K562 (cell line): Measurements from ENCODE around the gene CASD1. TPM values are rescaled to one million over a fixed set of nuclear protein-coding genes. Genes with fewer than 3 reads are reported as not detected.

Experiments
- ATAC-seq: fragments of 200-7000 bp; cut with Tn5 transposase; 3 replicates; pipeline ENCODE4 v1.9.1; 2020; ENCODE audit warnings: moderate library complexity
- BruUV-seq: library from RNA; stranded (reverse); fragments of 400-500 nt; replicated peaks from 2 replicates; lab custom pipeline; 2021; lab: Mats Ljungman, UMichigan
- CTCF ChIA-PET: fragments of 300-600 bp; formaldehyde crosslinking; extraction: SDS; loops from one replicate; lab custom pipeline; 2021; ENCODE audit warnings: low intra/inter-chr PET ratio; lab: Yijun Ruan, JAX
- POLR2A ChIA-PET: fragments of 300-600, 350-650 bp; sonication (Branson Sonifier 250); formaldehyde crosslinking; extraction: SDS; loops from one replicate; lab custom pipeline; 2021; ENCODE audit warnings: antibody characterized with exemption, inconsistent platforms; lab: Yijun Ruan, JAX
- DNase-seq, 4 experiments: peaks; one replicate each; pipeline versions ENCODE4 v3.0.0 to v3.0.0-alpha.2; 2011 to 2018; ENCODE audit warnings: low spot score in 3 of 4, mixed read lengths in 3 of 4; ENCODE audit errors: extremely low read depth in 1 of 4
- FAIRE-seq: peaks from 2 replicates; lab custom pipeline; 2011; peaks lifted over from hg19 to GRCh38; lab: Jason Lieb, UNC
- H2AFZ ChIP-seq: 2 replicates; pipeline ENCODE4 v1.6.0; 2011; ENCODE audit warnings: low read depth, low read length, control low read depth, inconsistent platforms
- H3K27ac ChIP-seq: fragments of 200-600 bp; 3 replicates; pipeline ENCODE4 v1.8.0; 2011; ENCODE audit warnings: low read depth, mild to moderate bottlenecking, control low read depth, inconsistent platforms, low read length, moderate library complexity, mixed read lengths; ENCODE audit errors: extremely low read depth
- H3K27me3 ChIP-seq, 2 experiments: fragments of 300-600 bp in 1 of 2; 2 replicates in 1 of 2; 3 replicates in 1 of 2; pipeline versions ENCODE4 v1.6.0 to v1.8.0; 2011; ENCODE audit warnings: inconsistent platforms in 2 of 2, low read length in 2 of 2, mild to moderate bottlenecking in 1 of 2, mixed read lengths in 1 of 2, moderate library complexity in 1 of 2; ENCODE audit not compliant: control insufficient read depth in 2 of 2, insufficient read depth in 2 of 2
- H3K36me3 ChIP-seq: fragments of 300-600 bp; 3 replicates; pipeline ENCODE4 v1.8.0; 2011; ENCODE audit warnings: mild to moderate bottlenecking, low read length, inconsistent platforms; ENCODE audit not compliant: control insufficient read depth, insufficient read depth
- H3K4me1 ChIP-seq, 2 experiments: fragments of 200-600 bp in 1 of 2; replicated peaks in 1 of 2; 2 replicates in 1 of 2; 3 replicates in 1 of 2; pipeline versions ENCODE4 v1.5.1 to v1.8.0; 2011; ENCODE audit warnings: inconsistent platforms in 2 of 2, low read length in 2 of 2, mild to moderate bottlenecking in 1 of 2, mixed read lengths in 1 of 2, moderate library complexity in 1 of 2; ENCODE audit not compliant: control insufficient read depth in 2 of 2, insufficient read depth in 2 of 2
- H3K4me2 ChIP-seq: 2 replicates; pipeline ENCODE4 v1.6.1; 2011; ENCODE audit warnings: low read length, control low read depth, inconsistent platforms, mixed read lengths; ENCODE audit not compliant: insufficient read depth
- H3K4me3 ChIP-seq: fragments of 200-600 bp; sonication (generic), shearing (Covaris generic); 2 replicates; pipeline ENCODE4 v1.5.1; 2016; ENCODE audit warnings: control low read depth, inconsistent platforms
- H3K79me2 ChIP-seq: fragments of 200-600 bp; 3 replicates; pipeline ENCODE4 v1.8.0; 2011; ENCODE audit warnings: low read length, inconsistent platforms; ENCODE audit not compliant: control insufficient read depth, insufficient read depth
- H3K9ac ChIP-seq, 2 experiments: 2 replicates each; pipeline versions ENCODE4 v1.6.0 to v1.6.1; 2011; ENCODE audit warnings: low read depth in 2 of 2, low read length in 2 of 2, control low read depth in 1 of 2, inconsistent platforms in 1 of 2, mild to moderate bottlenecking in 1 of 2, mixed read lengths in 1 of 2; ENCODE audit not compliant: insufficient read depth in 1 of 2
- H3K9me1 ChIP-seq: one replicate; pipeline ENCODE4 v1.6.0; 2011; ENCODE audit warnings: inconsistent platforms, mild to moderate bottlenecking, low read length, moderate library complexity; ENCODE audit not compliant: control insufficient read depth, insufficient read depth
- H3K9me3 ChIP-seq: replicated peaks from 2 replicates; pipeline ENCODE4 v1.5.1; 2011; ENCODE audit warnings: low read depth, low read length, inconsistent platforms; ENCODE audit not compliant: control insufficient read depth, insufficient read depth
- H4K20me1 ChIP-seq: replicated peaks from 2 replicates; pipeline ENCODE4 v1.6.1; 2011; ENCODE audit warnings: low read length, inconsistent platforms, mixed read lengths; ENCODE audit not compliant: control insufficient read depth, insufficient read depth
- CBFA2T3 ChIP-seq: fragments of 450-650 bp; IDR thresholded peaks from 2 replicates; pipeline ENCODE4 v1.6.1; 2017
- CC2D1A ChIP-seq: fragments of 450-650 bp; IDR thresholded peaks from 2 replicates; pipeline ENCODE4 v1.6.1; 2017; ENCODE audit warnings: mild to moderate bottlenecking
- DACH1 ChIP-seq: fragments of 450-650 bp; IDR thresholded peaks from 2 replicates; pipeline ENCODE4 v1.6.1; 2018; ENCODE audit not compliant: partially characterized antibody
- DNMT1 ChIP-seq: fragments of 450-650 bp; IDR thresholded peaks from 2 replicates; pipeline ENCODE4 v1.6.1; 2016; ENCODE audit warnings: antibody characterized with exemption, mild to moderate bottlenecking
- E2F5 ChIP-seq: sonication (generic); formaldehyde crosslinking; IDR thresholded peaks from 2 replicates; pipeline ENCODE4 v1.8.0; 2022; ENCODE audit warnings: mild to moderate bottlenecking, missing genetic modification reagents
- HES1 ChIP-seq: fragments of 450-650 bp; IDR thresholded peaks from 2 replicates; pipeline ENCODE4 v1.6.1; 2016; ENCODE audit warnings: low read depth, mild to moderate bottlenecking, moderate library complexity
- HOXB6 ChIP-seq: fragments of 250-450 bp; sonication (Bioruptor Pico); IDR thresholded peaks from 2 replicates; pipeline ENCODE4 v1.5.1; 2022; ENCODE audit warnings: mild to moderate bottlenecking, borderline replicate concordance
- NBN ChIP-seq: fragments of 450-650 bp; IDR thresholded peaks from 2 replicates; pipeline ENCODE4 v1.6.1; 2016; ENCODE audit warnings: low read depth, mild to moderate bottlenecking
- NFIC ChIP-seq: fragments of 450-650 bp; IDR thresholded peaks from 2 replicates; pipeline ENCODE4 v1.6.1; 2017; ENCODE audit warnings: mild to moderate bottlenecking, inconsistent platforms
- PATZ1 ChIP-seq: fragments of 250-450 bp; sonication (Bioruptor Pico); IDR thresholded peaks from 2 replicates; pipeline ENCODE4 v1.5.0; 2020; ENCODE audit warnings: mild to moderate bottlenecking, borderline replicate concordance
- PHF20 ChIP-seq: fragments of 450-650 bp; IDR thresholded peaks from 2 replicates; pipeline ENCODE4 v1.6.1; 2018; ENCODE audit not compliant: partially characterized antibody
- POU5F1 ChIP-seq: fragments of 150-350 bp; IDR thresholded peaks from 2 replicates; pipeline ENCODE4 v1.6.1; 2014; ENCODE audit warnings: borderline replicate concordance, low read length, low read depth, mild to moderate bottlenecking; ENCODE audit not compliant: partially characterized antibody
- SAFB2 ChIP-seq: fragments of 200-400 bp; formaldehyde crosslinking; IDR thresholded peaks from 2 replicates; pipeline ENCODE4 v1.6.1; 2018; ENCODE audit warnings: borderline replicate concordance, low read length, low read depth, moderate library complexity; ENCODE audit not compliant: severe bottlenecking
- SIRT6 ChIP-seq: IDR thresholded peaks from one replicate; pipeline ENCODE4 v1.6.1; 2012; ENCODE audit warnings: low read depth, mild to moderate bottlenecking, control low read depth, inconsistent platforms, low read length, moderate library complexity
- SRSF1 ChIP-seq: fragments of 200-400 bp; formaldehyde crosslinking; IDR thresholded peaks from 2 replicates; pipeline ENCODE4 v1.6.1; 2017; ENCODE audit warnings: mild to moderate bottlenecking, low read depth, low read length, moderate library complexity
- TSC22D4 ChIP-seq: fragments of 450-650 bp; IDR thresholded peaks from 2 replicates; pipeline ENCODE4 v1.6.1; 2016; ENCODE audit warnings: missing genetic modification characterization, missing biosample characterization, control low read depth
- ZNF140 ChIP-seq: fragments of 250-450 bp; sonication (Bioruptor Pico); IDR thresholded peaks from 2 replicates; pipeline ENCODE4 v1.8.0; 2021; ENCODE audit warnings: moderate library complexity, mild to moderate bottlenecking, inconsistent platforms
- ZNF274 ChIP-seq: IDR thresholded peaks from 2 replicates; pipeline ENCODE4 v1.6.1; 2011; ENCODE audit warnings: low read depth, mild to moderate bottlenecking, low read length, moderate library complexity, borderline replicate concordance
- ZNF280A ChIP-seq: fragments of 450-650 bp; IDR thresholded peaks from 2 replicates; pipeline ENCODE4 v1.6.1; 2018; ENCODE audit warnings: mild to moderate bottlenecking, low read depth; ENCODE audit not compliant: partially characterized antibody
- ZNF77 ChIP-seq: fragments of 250-450 bp; sonication (Bioruptor Pico); IDR thresholded peaks from 2 replicates; pipeline ENCODE4 v1.5.0; 2020
- WGBS: fragments of 100-300 bp; shearing (Covaris generic); methylation state at CpG from one replicate; pipeline ENCODE4 v1.1.6; 2016; ENCODE audit warnings: low coverage, mixed read lengths; ENCODE audit not compliant: insufficient coverage; ENCODE audit errors: missing lambda C conversion rate; 5-methylcytosine and 5-hydroxymethylcytosine counted together
- in situ Hi-C: fragments of 300-500 bp; cut with MboI; formaldehyde crosslinking; loops from 4 replicates; pipeline ENCODE4 v1.15.0; 2018; ENCODE audit warnings: inconsistent platforms, mixed read lengths
- intact Hi-C: fragments of 100-400 bp; cut with micrococcal nuclease; formaldehyde crosslinking; loops from 2 replicates; pipeline ENCODE4 v1.14.2; 2022
- polyA plus RNA-seq, 8 experiments: library from polyadenylated mRNA; depleted of rRNA in 4 of 8; stranded (reverse) in 5 of 8; unstranded in 3 of 8; fragments of >200 nt; fragmentation: Nextera tagmentation in 2 of 8; fragmentation: Illumina TruSeq in 1 of 8; extraction: Ambion mirVana in 2 of 8; extraction: Trizol in 1 of 8; gene quantifications; 2 replicates each; pipeline versions ENCODE4 v1.2.1 to v1.2.3, GENCODE V29; 2011 to 2014; ENCODE audit warnings: inconsistent platforms in 1 of 8, missing spikeins in 1 of 8
- total RNA-seq, 7 experiments: library from RNA; depleted of rRNA in 6 of 7; stranded (reverse); fragments of >200 nt in 6 of 7; fragmentation: Illumina TruSeq in 2 of 7; extraction: Trizol in 2 of 7; gene quantifications; 2 replicates each; pipeline versions ENCODE4 v1.2.1 to v1.2.3, GENCODE V29; 2011 to 2021; ENCODE audit warnings: low replicate concordance in 1 of 7

Gene CASD1
- total and polyA plus RNA-seq, 9 of the 15 experiments (the other 6 are each of a cell fraction or from before 2014, with no cell fraction given): 1.2 to 8.2 (median 4.8) TPM

GRCh38 chr7:94498918-94499317, 10.7 kb upstream of the CASD1 start:
- no peak for ATAC-seq
- peaks cover 0 to 7% of the 10 kb centered on the region in 2 experiments; a peak in 1 of 5 replicates for H3K27me3 ChIP-seq
- no peaks in the 10 kb centered on the region for H3K79me2 ChIP-seq
- ChIA-PET CTCF (no interaction called here), POLR2A (interaction anchor here (0.6 kb wide), 1 partner anchor 334 kb away, joined by 3 read pairs; no protein-coding TSS in a partner anchor)
- H3K36me3 ChIP-seq: no peaks in the 10 kb centered on the region
- DNase-seq: no peak
- intact Hi-C loops (no loop called here), in situ Hi-C loops (no loop called here)
- TF ChIP-seq ZNF77 (CRISPR knock-in tag) (no peak), NBN (no peak), HES1 (no peak), E2F5 (CRISPR knock-in tag) (no peak), PATZ1 (CRISPR knock-in tag) (no peak), DACH1 (no peak), ZNF140 (CRISPR knock-in tag) (no peak), SIRT6 (no peak), SRSF1 (no peak), ZNF274 (no peak), ZNF280A (no peak), SAFB2 (no peak), DNMT1 (no peak), CC2D1A (no peak), PHF20 (no peak), NFIC (no peak), HOXB6 (CRISPR knock-in tag) (no peak), TSC22D4 (no peak), CBFA2T3 (no peak), POU5F1 (no peak)
- H3K4me1 ChIP-seq: no peaks in the 10 kb centered on the region
- no TSS peak for BruUV-seq
- no peak overlapping the region for H2AFZ ChIP-seq
- no peak overlapping the region for H3K4me2 ChIP-seq
- FAIRE-seq: no peak
- no peak overlapping the region for H3K9ac ChIP-seq
- no peaks in the 10 kb centered on the region for H4K20me1 ChIP-seq
- 0% methylated on average over 2 of the region's 2 CpGs for WGBS
- H3K9me3 ChIP-seq: no peaks in the 10 kb centered on the region
- no peaks in the 10 kb centered on the region for H3K9me1 ChIP-seq
- no peak overlapping the region for H3K4me3 ChIP-seq
- no peak overlapping the region for H3K27ac ChIP-seq
